Testis (tissue), 3 donors: ENCODE data around the gene PIGZ. TPM values are rescaled to one million over a fixed set of nuclear protein-coding genes. Genes with fewer than 3 reads are reported as not detected.

Source experiments
- DNase-seq: peaks from one replicate; pipeline ENCODE4 v3.0.0-alpha.2; 2019
- H3K27ac ChIP-seq, 2 donors: fragments of 200-600 bp; sonication (generic); one replicate each; pipeline ENCODE4 v1.5.1; 2019
- H3K27me3 ChIP-seq: fragments of 200-600 bp; sonication (generic); one replicate; pipeline ENCODE4 v1.5.1; 2019
- H3K36me3 ChIP-seq: fragments of 200-600 bp; sonication (generic); one replicate; pipeline ENCODE4 v1.5.1; 2017; ENCODE audit warnings: low read depth; ENCODE audit errors: missing control alignments
- H3K4me1 ChIP-seq: fragments of 200-600 bp; sonication (generic); one replicate; pipeline ENCODE4 v1.5.1; 2019
- H3K4me3 ChIP-seq, 2 donors: fragments of 200-600 bp; sonication (generic); one replicate each; pipeline ENCODE4 v1.5.1; 2017 to 2019
- H3K9me3 ChIP-seq: fragments of 200-600 bp; sonication (generic); one replicate; pipeline ENCODE4 v1.5.1; 2017
- POLR2A ChIP-seq: fragments of 450-650 bp; IDR thresholded peaks from one replicate; pipeline ENCODE4 v1.6.1; 2017; ENCODE audit warnings: antibody characterized with exemption, mild to moderate bottlenecking, moderate library complexity
- WGBS, 2 donors: methylation state at CpG; one replicate each; pipeline ENCODE4 v1.1.5; 2018; 5-methylcytosine and 5-hydroxymethylcytosine counted together
- intact Hi-C: fragments of 100-400 bp; cut with DNase I; formaldehyde crosslinking; loops from one replicate; pipeline ENCODE4 v1.15.1; 2023; ENCODE audit warnings: low total_unique reads
- polyA plus RNA-seq: library from polyadenylated mRNA; stranded (reverse); fragments of 350-450 nt; fragmentation: Illumina TruSeq; extraction: RNeasy Lipid Tissue Mini Kit (QIAGEN cat#74804); gene quantifications from one replicate; pipeline ENCODE4 v1.2.3, GENCODE V29; 2014; ENCODE audit warnings: low read depth, low replicate concordance; ENCODE audit not compliant: insufficient read depth
- total RNA-seq, 2 donors: library from RNA; depleted of rRNA; stranded (reverse); fragments of >200 nt; gene quantifications; one replicate each; pipeline ENCODE4 v1.2.3, GENCODE V29; 2016
- TF ChIP-seq, protein P1 (sequence below), 3 experiments: fragments of 450-650 bp in 2 of 3; fragments of 200-600 bp in 1 of 3; sonication (generic) in 1 of 3; IDR thresholded peaks; one replicate each; pipeline ENCODE4 v1.5.1; 2016 to 2019; ENCODE audit warnings: antibody characterized with exemption in 3 of 3, mild to moderate bottlenecking in 2 of 3, moderate library complexity in 1 of 3

Gene PIGZ
- total and polyA plus RNA-seq, 3 donors from 2014 or later: 3.0 to 4.5 (median 3.9) TPM

DNA sequence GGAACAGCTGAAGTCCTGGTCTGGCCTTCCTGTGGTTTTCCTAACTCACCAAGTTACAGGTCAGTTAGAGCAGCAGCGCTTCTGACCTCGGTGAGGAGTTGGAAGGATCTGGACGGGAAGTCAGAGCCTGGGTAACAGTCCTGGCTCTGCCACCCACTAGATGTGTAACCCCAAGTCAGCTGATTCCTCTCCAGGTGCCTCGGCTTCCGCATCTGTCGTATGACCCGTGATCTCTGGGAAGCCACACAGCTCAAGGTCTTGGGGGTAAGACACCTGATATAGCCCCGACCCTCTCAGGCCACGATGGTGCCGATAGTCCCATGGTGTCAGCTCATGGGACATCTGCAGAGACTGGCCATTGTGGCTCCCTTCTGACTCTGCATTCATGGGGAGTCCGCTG lies 8.3 kb upstream of the PIGZ start:
- H3K4me3 ChIP-seq: no peak overlapping the region
- H3K27ac ChIP-seq: no peak overlapping the region
- DNase-seq: no peak
- TF ChIP-seq, protein P1, sequence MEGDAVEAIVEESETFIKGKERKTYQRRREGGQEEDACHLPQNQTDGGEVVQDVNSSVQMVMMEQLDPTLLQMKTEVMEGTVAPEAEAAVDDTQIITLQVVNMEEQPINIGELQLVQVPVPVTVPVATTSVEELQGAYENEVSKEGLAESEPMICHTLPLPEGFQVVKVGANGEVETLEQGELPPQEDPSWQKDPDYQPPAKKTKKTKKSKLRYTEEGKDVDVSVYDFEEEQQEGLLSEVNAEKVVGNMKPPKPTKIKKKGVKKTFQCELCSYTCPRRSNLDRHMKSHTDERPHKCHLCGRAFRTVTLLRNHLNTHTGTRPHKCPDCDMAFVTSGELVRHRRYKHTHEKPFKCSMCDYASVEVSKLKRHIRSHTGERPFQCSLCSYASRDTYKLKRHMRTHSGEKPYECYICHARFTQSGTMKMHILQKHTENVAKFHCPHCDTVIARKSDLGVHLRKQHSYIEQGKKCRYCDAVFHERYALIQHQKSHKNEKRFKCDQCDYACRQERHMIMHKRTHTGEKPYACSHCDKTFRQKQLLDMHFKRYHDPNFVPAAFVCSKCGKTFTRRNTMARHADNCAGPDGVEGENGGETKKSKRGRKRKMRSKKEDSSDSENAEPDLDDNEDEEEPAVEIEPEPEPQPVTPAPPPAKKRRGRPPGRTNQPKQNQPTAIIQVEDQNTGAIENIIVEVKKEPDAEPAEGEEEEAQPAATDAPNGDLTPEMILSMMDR (IDR thresholded peaks at IDR 0.05): no peak
- no peak for TF ChIP-seq POLR2A
- H3K27me3 ChIP-seq: no peaks in the 10 kb centered on the region
- no peaks in the 10 kb centered on the region for H3K36me3 ChIP-seq
- 85 to 86% methylated on average over 11 of the region's 11 CpGs for WGBS, 2 donors
- no peaks in the 10 kb centered on the region for H3K9me3 ChIP-seq
- intact Hi-C loops: no loop called here
- no peaks in the 10 kb centered on the region for H3K4me1 ChIP-seq

DNA sequence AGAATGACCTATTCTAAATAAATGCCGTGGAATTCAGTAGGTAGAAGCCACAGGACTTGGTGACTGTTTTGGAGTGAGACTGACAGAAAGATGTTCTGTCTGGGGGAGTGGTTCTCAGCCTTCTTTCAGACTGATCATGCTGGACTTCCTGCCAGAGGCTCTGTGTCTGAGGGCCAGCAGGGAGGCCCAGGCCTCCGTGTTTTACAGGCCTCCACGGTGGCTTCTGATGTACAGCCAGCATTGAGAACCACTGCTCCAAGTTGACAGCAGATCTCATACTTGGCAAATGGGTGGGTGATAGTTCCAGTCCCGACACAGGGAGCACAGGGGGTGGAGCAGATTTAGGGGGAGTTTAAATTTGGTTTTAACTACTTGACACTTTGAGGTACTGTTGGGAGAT lies 6.7 kb upstream of the PIGZ start:
- Histone ChIP-seq H3K4me1 (no peaks in the 10 kb centered on the region), H3K4me3 (no peak overlapping the region), H3K36me3 (no peaks in the 10 kb centered on the region), H3K27ac (no peak overlapping the region), H3K9me3 (no peaks in the 10 kb centered on the region), H3K27me3 (no peaks in the 10 kb centered on the region)
- no peak for DNase-seq
- WGBS, 2 donors: 80 to 87% methylated on average over 4 of the region's 4 CpGs
- intact Hi-C loops: no loop called here
- no peak for TF ChIP-seq POLR2A
- TF ChIP-seq, protein P1 (IDR thresholded peaks at IDR 0.05): no peak

DNA sequence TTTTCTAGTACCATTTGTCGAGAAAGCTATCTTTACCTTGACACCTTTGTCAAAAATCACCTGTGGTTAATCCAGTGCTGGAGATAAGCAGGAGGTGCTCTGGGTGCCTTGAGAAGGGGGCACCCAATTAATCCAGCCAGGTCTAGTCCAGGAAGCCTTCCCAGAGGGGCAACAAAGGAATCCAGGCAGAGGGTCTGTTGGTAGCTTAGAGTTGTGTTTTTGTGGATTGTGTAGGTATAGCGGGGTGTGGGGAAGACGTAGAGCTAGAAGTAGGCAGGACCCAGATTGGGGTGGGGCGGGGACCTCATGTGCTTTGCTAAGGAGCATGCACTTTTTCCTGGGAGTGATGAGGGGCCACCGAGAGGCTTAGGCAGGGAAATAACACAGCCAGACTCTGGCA lies 6.0 kb upstream of the PIGZ start:
- no peaks in the 10 kb centered on the region for H3K9me3 ChIP-seq
- no peak overlapping the region for H3K4me3 ChIP-seq
- H3K27me3 ChIP-seq: no peaks in the 10 kb centered on the region
- DNase-seq: no peak
- intact Hi-C loops: no loop called here
- H3K4me1 ChIP-seq: no peaks in the 10 kb centered on the region
- H3K36me3 ChIP-seq: no peaks in the 10 kb centered on the region
- H3K27ac ChIP-seq: no peak overlapping the region
- no peak for TF ChIP-seq POLR2A
- TF ChIP-seq, protein P1 (IDR thresholded peaks at IDR 0.05): no peak
- 85 to 96% methylated on average over 5 of the region's 5 CpGs for WGBS, 2 donors

DNA sequence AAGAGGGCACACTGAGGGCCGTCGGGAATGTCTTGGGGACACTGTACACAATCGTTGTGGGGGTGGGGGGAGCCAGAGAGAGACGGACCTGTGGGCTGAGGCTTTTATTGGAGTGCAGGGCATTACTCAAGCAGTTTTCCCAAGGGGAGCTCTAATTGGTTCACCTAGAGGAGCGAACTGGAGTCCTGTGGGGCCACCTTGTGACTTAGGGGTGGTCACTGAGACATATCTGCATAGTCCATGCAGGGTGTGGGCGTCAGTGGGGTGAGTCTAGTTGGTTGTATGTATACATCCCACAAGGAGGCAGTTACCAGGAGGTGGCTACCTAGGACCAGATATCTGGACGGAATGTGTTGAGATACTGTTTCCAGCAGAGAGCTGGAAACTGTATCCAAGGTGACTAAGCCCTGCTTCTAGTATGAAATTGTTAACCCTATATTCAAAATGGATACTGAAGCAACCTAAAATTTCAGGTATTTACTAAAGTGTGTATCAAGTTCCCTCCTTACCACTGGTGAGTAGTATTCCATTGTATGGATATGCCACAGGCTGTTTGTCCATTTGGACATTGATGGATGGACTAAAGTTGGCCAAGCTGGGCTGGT lies 2.6 kb upstream of the PIGZ start:
- Histone ChIP-seq H3K27ac (no peak overlapping the region), H3K36me3 (no peaks in the 10 kb centered on the region), H3K9me3 (no peaks in the 10 kb centered on the region), H3K4me1 (peaks cover 6% of the 10 kb centered on the region), H3K4me3 (no peak overlapping the region), H3K27me3 (no peaks in the 10 kb centered on the region)
- TF ChIP-seq POLR2A: no peak
- TF ChIP-seq, protein P1 (IDR thresholded peaks at IDR 0.05): no peak
- intact Hi-C loops: no loop called here
- DNase-seq: no peak
- WGBS, 2 donors: 29 to 64% methylated on average over 6 to 7 of the region's 7 CpGs

DNA sequence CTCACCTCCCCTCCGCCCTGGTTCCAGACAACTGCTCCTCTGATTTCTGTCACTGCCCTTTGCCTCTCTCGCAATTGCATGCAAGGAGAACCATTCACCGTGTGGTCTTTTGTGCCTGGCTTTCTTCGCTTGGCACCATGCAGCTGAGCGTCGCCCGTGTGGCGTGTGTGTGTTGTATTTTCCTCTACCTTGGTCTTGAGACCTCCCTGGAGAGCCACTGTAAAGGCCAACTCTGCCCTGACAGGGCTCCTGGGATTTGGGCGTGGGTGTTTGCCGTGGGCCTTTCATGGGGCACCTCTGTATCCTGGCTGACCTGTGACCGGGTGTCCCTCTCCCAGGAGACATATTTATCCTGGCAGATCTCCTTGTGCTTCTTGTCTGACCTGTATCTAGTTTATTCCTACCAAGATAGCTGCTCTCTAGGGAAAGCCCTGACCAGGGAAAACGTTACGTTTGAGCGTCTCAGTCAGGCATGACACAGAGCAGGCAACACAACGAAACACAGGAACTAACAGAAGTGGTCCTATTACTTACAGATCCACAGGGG lies 2.0 kb upstream of the PIGZ start:
- intact Hi-C loops: no loop called here
- WGBS, 2 donors: 67 to 73% methylated on average over 15 of the region's 15 CpGs
- no peak for TF ChIP-seq POLR2A
- TF ChIP-seq, protein P1 (IDR thresholded peaks at IDR 0.05): no peak
- H3K27ac ChIP-seq: no peak overlapping the region
- H3K4me3 ChIP-seq: no peak overlapping the region
- H3K4me1 ChIP-seq: peaks cover 6% of the 10 kb centered on the region
- no peaks in the 10 kb centered on the region for H3K9me3 ChIP-seq
- H3K36me3 ChIP-seq: no peaks in the 10 kb centered on the region
- no peaks in the 10 kb centered on the region for H3K27me3 ChIP-seq
- no peak for DNase-seq
